ENCODE results near the gene CDH4.

DNA sequence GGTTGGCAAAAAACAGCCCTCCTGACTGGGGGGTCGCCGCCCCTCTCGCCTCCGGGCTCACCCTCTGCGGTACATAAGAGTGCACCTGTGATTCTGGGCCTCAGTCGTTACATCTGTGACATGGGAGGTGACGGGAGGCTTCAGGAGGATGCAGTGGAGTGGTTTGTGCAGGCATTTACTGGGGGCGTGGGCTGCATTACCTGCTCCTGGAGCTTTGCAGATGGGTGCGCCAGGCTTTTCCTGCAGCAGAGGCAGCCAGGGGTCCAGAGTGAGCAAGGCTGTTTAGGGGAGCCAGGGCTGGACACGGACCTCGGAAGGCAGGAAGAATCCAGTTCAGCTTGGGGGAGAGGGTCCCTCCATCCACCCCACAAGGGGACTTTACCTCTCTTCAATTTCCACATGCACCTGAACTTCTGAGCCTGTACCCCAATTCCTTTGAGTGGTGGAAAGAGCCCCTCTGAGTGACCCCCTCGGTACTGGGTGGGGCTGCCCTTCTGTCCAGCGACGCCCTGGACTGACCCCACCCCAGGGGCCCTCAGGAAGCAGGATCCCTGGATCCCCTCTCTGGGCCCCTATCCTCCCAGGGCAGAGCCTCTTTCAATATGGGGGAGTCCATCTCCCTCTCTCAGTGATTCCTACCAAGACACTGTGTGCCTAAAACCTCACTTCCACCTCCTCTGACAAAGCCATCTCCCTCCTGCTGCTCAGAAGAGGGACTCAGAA lies 679.6 kb downstream of the CDH4 start:
- TF ChIP-seq, protein P1, sequence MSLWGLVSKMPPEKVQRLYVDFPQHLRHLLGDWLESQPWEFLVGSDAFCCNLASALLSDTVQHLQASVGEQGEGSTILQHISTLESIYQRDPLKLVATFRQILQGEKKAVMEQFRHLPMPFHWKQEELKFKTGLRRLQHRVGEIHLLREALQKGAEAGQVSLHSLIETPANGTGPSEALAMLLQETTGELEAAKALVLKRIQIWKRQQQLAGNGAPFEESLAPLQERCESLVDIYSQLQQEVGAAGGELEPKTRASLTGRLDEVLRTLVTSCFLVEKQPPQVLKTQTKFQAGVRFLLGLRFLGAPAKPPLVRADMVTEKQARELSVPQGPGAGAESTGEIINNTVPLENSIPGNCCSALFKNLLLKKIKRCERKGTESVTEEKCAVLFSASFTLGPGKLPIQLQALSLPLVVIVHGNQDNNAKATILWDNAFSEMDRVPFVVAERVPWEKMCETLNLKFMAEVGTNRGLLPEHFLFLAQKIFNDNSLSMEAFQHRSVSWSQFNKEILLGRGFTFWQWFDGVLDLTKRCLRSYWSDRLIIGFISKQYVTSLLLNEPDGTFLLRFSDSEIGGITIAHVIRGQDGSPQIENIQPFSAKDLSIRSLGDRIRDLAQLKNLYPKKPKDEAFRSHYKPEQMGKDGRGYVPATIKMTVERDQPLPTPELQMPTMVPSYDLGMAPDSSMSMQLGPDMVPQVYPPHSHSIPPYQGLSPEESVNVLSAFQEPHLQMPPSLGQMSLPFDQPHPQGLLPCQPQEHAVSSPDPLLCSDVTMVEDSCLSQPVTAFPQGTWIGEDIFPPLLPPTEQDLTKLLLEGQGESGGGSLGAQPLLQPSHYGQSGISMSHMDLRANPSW (CRISPR knock-in tag; conservative IDR thresholded peaks at IDR 0.05; ENCODE audit: low read depth) = no peak
- TF ChIP-seq, protein P2, sequence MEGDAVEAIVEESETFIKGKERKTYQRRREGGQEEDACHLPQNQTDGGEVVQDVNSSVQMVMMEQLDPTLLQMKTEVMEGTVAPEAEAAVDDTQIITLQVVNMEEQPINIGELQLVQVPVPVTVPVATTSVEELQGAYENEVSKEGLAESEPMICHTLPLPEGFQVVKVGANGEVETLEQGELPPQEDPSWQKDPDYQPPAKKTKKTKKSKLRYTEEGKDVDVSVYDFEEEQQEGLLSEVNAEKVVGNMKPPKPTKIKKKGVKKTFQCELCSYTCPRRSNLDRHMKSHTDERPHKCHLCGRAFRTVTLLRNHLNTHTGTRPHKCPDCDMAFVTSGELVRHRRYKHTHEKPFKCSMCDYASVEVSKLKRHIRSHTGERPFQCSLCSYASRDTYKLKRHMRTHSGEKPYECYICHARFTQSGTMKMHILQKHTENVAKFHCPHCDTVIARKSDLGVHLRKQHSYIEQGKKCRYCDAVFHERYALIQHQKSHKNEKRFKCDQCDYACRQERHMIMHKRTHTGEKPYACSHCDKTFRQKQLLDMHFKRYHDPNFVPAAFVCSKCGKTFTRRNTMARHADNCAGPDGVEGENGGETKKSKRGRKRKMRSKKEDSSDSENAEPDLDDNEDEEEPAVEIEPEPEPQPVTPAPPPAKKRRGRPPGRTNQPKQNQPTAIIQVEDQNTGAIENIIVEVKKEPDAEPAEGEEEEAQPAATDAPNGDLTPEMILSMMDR (IDR thresholded peaks at IDR 0.05) = no peak
- TF ChIP-seq, protein P3, sequence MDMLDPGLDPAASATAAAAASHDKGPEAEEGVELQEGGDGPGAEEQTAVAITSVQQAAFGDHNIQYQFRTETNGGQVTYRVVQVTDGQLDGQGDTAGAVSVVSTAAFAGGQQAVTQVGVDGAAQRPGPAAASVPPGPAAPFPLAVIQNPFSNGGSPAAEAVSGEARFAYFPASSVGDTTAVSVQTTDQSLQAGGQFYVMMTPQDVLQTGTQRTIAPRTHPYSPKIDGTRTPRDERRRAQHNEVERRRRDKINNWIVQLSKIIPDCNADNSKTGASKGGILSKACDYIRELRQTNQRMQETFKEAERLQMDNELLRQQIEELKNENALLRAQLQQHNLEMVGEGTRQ (CRISPR knock-in tag; IDR thresholded peaks at IDR 0.05) = no peak
- TF ChIP-seq ZNF263 (CRISPR knock-in tag; IDR thresholded peaks at IDR 0.05; ENCODE audit: low read depth) (no peak), ESRRA (CRISPR knock-in tag; IDR thresholded peaks at IDR 0.05; ENCODE audit: borderline replicate concordance) (no peak), SMAD3 (CRISPR knock-in tag; IDR thresholded peaks at IDR 0.05; ENCODE audit: borderline replicate concordance) (no peak), ZNF416 (CRISPR knock-in tag; IDR thresholded peaks at IDR 0.05) (no peak), ZNF423 (CRISPR knock-in tag; IDR thresholded peaks at IDR 0.05) (no peak), TP53 (CRISPR knock-in tag; IDR thresholded peaks at IDR 0.05) (no peak), ZBTB21 (CRISPR knock-in tag; IDR thresholded peaks at IDR 0.05; ENCODE audit: borderline replicate concordance) (no peak), FOXK1 (CRISPR knock-in tag; IDR thresholded peaks at IDR 0.05) (no peak), CBFB (CRISPR knock-in tag; IDR thresholded peaks at IDR 0.05; ENCODE audit: low read depth) (no peak), CREB1 (CRISPR knock-in tag; IDR thresholded peaks at IDR 0.05) (no peak)
- TF ChIP-seq, protein P4, sequence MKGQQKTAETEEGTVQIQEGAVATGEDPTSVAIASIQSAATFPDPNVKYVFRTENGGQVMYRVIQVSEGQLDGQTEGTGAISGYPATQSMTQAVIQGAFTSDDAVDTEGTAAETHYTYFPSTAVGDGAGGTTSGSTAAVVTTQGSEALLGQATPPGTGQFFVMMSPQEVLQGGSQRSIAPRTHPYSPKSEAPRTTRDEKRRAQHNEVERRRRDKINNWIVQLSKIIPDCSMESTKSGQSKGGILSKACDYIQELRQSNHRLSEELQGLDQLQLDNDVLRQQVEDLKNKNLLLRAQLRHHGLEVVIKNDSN (CRISPR knock-in tag; IDR thresholded peaks at IDR 0.05) = no peak
